Natural killer cell (primary cell): ENCODE measurements around the gene PRR5L. TPM values are rescaled to one million over a fixed set of nuclear protein-coding genes. Genes with fewer than 3 reads are reported as not detected.
A peak's percentile ranks its signal among the peaks of the same experiment; 100 is the strongest.

ENCODE experiments used
- ATAC-seq, 3 donors: fragments of 150-1000 bp in 2 of 3; fragments of 200-7000 bp in 1 of 3; cut with Tn5 transposase; 1 replicate in 1 of 3; 2 replicates in 2 of 3; pipeline ENCODE4 v1.10.0; 2021; ENCODE audit warnings: mild to moderate bottlenecking in 2 of 3, moderate library complexity in 2 of 3
- DNase-seq, 2 donors: peaks; one replicate each; pipeline versions ENCODE4 v3.0.0 to v3.0.0-alpha.2; 2013 to 2021; ENCODE audit warnings: mixed read lengths in 1 of 2
- H3K27ac ChIP-seq: one replicate; pipeline ENCODE4 v1.5.1; 2013; ENCODE audit warnings: mild to moderate bottlenecking, low read length
- H3K27me3 ChIP-seq: one replicate; pipeline ENCODE4 v1.6.1; 2013; ENCODE audit warnings: low read length; ENCODE audit not compliant: control insufficient read depth, insufficient read depth
- H3K36me3 ChIP-seq: one replicate; pipeline ENCODE4 v1.6.1; 2013; ENCODE audit warnings: low read length; ENCODE audit not compliant: control insufficient read depth, insufficient read depth
- H3K4me1 ChIP-seq: one replicate; pipeline ENCODE4 v1.6.1; 2013; ENCODE audit warnings: low read length; ENCODE audit not compliant: control insufficient read depth, insufficient read depth
- H3K4me3 ChIP-seq: one replicate; pipeline ENCODE4 v1.5.1; 2013; ENCODE audit warnings: low read length
- H3K9me3 ChIP-seq: one replicate; pipeline ENCODE4 v1.6.1; 2013; ENCODE audit warnings: low read length; ENCODE audit not compliant: control insufficient read depth, insufficient read depth
- H3K27ac Mint-ChIP-seq, 2 donors: one replicate each; pipeline ENCODE4 v1.8.0; 2022; ENCODE audit warnings: mild to moderate bottlenecking in 2 of 2, mixed read lengths in 2 of 2, moderate library complexity in 1 of 2
- H3K27me3 Mint-ChIP-seq, 2 donors: one replicate each; pipeline ENCODE4 v1.8.0; 2022; ENCODE audit warnings: low read depth in 2 of 2, mixed read lengths in 2 of 2
- H3K36me3 Mint-ChIP-seq: one replicate; pipeline ENCODE4 v1.8.0; 2022; ENCODE audit warnings: mixed read lengths
- H3K4me1 Mint-ChIP-seq, 2 donors: one replicate each; pipeline ENCODE4 v1.8.0; 2022; ENCODE audit warnings: mixed read lengths in 2 of 2
- H3K4me3 Mint-ChIP-seq: one replicate; pipeline ENCODE4 v1.8.0; 2022; ENCODE audit warnings: mild to moderate bottlenecking, moderate library complexity, mixed read lengths
- H3K9me3 Mint-ChIP-seq, 2 donors: one replicate each; pipeline ENCODE4 v1.8.0; 2022; ENCODE audit warnings: mixed read lengths in 2 of 2
- WGBS: methylation state at CpG from one replicate; pipeline ENCODE4 v1.1.7; 2013; ENCODE audit warnings: missing lambda C conversion rate; ENCODE audit not compliant: insufficient coverage; 5-methylcytosine and 5-hydroxymethylcytosine counted together
- intact Hi-C: fragments of 100-400 bp; cut with micrococcal nuclease; formaldehyde crosslinking; loops from one replicate; pipeline ENCODE4 v1.14.2; 2022
- total RNA-seq, 4 donors: library from RNA; stranded (reverse); fragments of 120-200 nt in 1 of 4; gene quantifications; one replicate each; pipeline versions ENCODE4 v1.2.3 to v1.2.4, GENCODE V29; 2013 to 2022
- TF ChIP-seq, protein P1 (sequence below): fragments of 200-600 bp; IDR thresholded peaks from one replicate; pipeline ENCODE4 v1.8.0; 2022; ENCODE audit warnings: antibody characterized with exemption

Gene PRR5L
- total RNA-seq, 3 donors from 2014 or later (not counting 1 experiment from before 2014, with no cell fraction given): 128 to 367 (median 303) TPM

DNA sequence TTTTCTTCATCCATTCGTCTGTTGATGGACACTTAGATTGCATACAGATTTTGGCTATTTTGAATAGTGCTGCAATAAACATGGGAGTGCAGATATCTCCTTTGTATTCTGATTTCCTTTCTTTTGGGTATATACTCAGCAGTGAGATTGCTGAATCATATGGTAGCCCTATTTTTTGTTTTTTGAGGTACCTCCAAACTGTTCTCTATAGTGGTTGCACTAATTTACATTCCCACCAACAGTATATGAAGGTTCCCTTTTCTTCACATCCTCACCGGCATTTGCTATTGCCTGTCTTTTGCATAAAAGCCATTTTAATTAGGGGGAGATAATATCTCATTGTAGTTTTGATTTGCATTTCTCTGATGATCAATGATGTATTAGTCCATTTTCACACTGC lies 96.1 kb downstream of the PRR5L start:
- H3K27ac Mint-ChIP-seq: peak overlapping the region; percentile 90 to 93
- Histone ChIP-seq H3K4me1 (peaks cover 50% of the 10 kb centered on the region), H3K9me3 (no peaks in the 10 kb centered on the region), H3K36me3 (peaks cover 23% of the 10 kb centered on the region), H3K4me3 (no peak overlapping the region), H3K27me3 (no peaks in the 10 kb centered on the region), H3K27ac (no peak overlapping the region)
- TF ChIP-seq, protein P1, sequence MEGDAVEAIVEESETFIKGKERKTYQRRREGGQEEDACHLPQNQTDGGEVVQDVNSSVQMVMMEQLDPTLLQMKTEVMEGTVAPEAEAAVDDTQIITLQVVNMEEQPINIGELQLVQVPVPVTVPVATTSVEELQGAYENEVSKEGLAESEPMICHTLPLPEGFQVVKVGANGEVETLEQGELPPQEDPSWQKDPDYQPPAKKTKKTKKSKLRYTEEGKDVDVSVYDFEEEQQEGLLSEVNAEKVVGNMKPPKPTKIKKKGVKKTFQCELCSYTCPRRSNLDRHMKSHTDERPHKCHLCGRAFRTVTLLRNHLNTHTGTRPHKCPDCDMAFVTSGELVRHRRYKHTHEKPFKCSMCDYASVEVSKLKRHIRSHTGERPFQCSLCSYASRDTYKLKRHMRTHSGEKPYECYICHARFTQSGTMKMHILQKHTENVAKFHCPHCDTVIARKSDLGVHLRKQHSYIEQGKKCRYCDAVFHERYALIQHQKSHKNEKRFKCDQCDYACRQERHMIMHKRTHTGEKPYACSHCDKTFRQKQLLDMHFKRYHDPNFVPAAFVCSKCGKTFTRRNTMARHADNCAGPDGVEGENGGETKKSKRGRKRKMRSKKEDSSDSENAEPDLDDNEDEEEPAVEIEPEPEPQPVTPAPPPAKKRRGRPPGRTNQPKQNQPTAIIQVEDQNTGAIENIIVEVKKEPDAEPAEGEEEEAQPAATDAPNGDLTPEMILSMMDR: no peak
- H3K36me3 Mint-ChIP-seq: peaks cover 10% of the 10 kb centered on the region
- intact Hi-C loops: no loop called here
- DNase-seq (no peak), ATAC-seq (no peak)
- H3K9me3 Mint-ChIP-seq: no peaks in the 10 kb centered on the region
- H3K27me3 Mint-ChIP-seq: no peaks in the 10 kb centered on the region
- H3K4me1 Mint-ChIP-seq: peaks cover 78 to 88% of the 10 kb centered on the region in 2 donors
- no CpG with 5 or more reads among the region's 2 CpGs for WGBS
- H3K4me3 Mint-ChIP-seq: peak overlapping the region; percentile 74

DNA sequence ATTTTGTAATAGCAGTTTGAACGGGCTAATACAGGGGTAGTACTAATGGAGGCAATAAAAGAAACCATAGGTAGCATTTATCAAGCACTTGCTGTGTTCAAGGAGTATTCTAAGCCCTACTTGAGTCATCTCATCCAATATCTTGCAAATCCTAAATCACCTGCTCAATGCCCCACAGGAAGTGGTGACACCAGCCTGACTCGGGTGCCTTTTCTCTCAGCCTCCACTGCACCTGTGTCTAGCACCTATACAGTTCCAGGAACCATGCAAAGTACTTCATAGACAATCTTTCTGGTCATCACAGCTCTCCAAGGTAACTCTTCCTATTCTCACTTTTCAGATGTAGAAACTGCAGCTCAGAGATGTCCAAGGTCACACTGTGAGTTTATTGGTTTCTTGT lies 98.0 kb downstream of the PRR5L start:
- H3K27ac ChIP-seq: peak overlapping the region; percentile 7
- Mint-ChIP-seq H3K36me3 (peaks cover 10% of the 10 kb centered on the region), H3K9me3 (no peaks in the 10 kb centered on the region), H3K4me1 (peaks cover 73 to 82% of the 10 kb centered on the region in 2 donors), H3K4me3 (peak overlapping the region; percentile 35), H3K27ac (peak overlapping the region; percentile 90 to 93), H3K27me3 (no peaks in the 10 kb centered on the region)
- H3K4me1 ChIP-seq: peaks cover 47% of the 10 kb centered on the region
- TF ChIP-seq, protein P1: no peak
- DNase-seq (peak in 1 of 2 donors; percentile 50), ATAC-seq (peak in 2 of 3 donors; percentile 15 to 35)
- WGBS: 41% methylated on average over 2 of the region's 2 CpGs
- intact Hi-C loops: loop anchor here (2.0 kb wide), 1 partner anchor 13 kb away; no protein-coding TSS in a partner anchor
- H3K9me3 ChIP-seq: no peaks in the 10 kb centered on the region
- peaks cover 38% of the 10 kb centered on the region for H3K36me3 ChIP-seq
- H3K27me3 ChIP-seq: no peaks in the 10 kb centered on the region
- H3K4me3 ChIP-seq: no peak overlapping the region

DNA sequence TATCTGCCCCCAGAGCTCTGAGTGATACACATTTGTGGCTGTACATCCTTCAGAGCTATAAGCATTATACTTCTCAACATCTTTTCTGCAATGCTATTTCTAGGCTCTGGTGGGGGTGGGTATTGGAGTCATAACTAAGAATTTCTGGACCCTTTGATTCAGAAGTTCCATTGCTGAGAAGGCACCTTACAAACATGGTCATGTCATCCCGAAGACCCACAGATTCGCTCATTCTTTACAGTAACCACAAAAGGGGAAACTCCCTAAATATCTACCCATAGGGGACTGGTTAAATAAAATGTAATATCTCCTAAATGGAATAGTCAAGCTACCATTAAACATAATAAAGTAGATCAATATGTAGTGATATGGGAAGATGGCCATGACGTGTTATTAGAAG lies 98.8 kb downstream of the PRR5L start:
- Mint-ChIP-seq H3K27ac (peak overlapping the region; percentile 90 to 93), H3K4me3 (peak overlapping the region; percentile 35), H3K9me3 (no peaks in the 10 kb centered on the region), H3K27me3 (no peaks in the 10 kb centered on the region), H3K4me1 (peaks cover 77 to 83% of the 10 kb centered on the region in 2 donors), H3K36me3 (peaks cover 18% of the 10 kb centered on the region)
- Histone ChIP-seq H3K27me3 (no peaks in the 10 kb centered on the region), H3K27ac (no peak overlapping the region), H3K9me3 (no peaks in the 10 kb centered on the region), H3K4me1 (peaks cover 46% of the 10 kb centered on the region), H3K4me3 (no peak overlapping the region), H3K36me3 (peaks cover 46% of the 10 kb centered on the region)
- ATAC-seq (no peak), DNase-seq (no peak)
- TF ChIP-seq, protein P1: no peak
- no CpG with 5 or more reads among the region's 3 CpGs for WGBS
- intact Hi-C loops: loop anchor here (2.0 kb wide), 1 partner anchor 14 kb away; no protein-coding TSS in a partner anchor
